ENCODE results near the gene LIN37.

DNA sequence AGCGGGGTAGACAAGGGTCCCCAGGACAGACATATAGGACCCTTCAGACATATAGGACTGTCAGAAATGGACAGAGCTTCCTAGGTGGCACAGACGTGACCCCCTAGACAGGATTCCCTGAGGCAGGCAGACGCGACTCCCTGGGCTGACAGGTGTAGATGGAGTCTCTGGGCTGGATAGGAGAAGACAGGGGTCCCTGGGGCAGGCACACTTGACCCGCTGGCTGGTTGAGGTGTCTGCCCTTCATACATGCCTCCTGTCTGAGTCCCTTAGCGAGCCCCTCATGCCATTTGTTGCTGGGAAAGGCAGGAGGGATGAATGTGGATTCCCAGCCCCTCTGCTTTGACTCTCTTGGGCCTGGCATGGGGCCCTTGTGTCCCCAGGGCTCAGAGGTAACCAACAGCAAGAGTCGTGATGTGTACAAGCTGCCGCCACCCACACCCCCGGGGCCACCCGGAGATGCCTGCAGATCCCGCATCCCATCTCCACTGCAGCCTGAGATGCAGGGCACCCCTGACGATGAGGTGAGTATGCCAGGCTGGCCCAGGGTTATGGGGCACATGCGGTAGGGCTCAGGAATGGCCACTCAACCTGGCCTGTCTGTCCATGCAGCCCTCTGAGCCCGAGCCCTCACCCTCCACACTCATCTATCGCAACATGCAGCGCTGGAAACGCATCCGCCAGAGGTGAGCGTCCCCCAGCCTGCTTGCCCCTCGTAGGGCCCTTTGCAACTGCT is 5.4 kb downstream of the LIN37 start:
- TF ChIP-seq, protein P1, sequence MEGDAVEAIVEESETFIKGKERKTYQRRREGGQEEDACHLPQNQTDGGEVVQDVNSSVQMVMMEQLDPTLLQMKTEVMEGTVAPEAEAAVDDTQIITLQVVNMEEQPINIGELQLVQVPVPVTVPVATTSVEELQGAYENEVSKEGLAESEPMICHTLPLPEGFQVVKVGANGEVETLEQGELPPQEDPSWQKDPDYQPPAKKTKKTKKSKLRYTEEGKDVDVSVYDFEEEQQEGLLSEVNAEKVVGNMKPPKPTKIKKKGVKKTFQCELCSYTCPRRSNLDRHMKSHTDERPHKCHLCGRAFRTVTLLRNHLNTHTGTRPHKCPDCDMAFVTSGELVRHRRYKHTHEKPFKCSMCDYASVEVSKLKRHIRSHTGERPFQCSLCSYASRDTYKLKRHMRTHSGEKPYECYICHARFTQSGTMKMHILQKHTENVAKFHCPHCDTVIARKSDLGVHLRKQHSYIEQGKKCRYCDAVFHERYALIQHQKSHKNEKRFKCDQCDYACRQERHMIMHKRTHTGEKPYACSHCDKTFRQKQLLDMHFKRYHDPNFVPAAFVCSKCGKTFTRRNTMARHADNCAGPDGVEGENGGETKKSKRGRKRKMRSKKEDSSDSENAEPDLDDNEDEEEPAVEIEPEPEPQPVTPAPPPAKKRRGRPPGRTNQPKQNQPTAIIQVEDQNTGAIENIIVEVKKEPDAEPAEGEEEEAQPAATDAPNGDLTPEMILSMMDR (IDR thresholded peaks at IDR 0.05), result no peak
- no peak for TF ChIP-seq EZH2 (IDR thresholded peaks at IDR 0.05)
